AML-193 (cell line): ENCODE data around the gene COL23A1.

Source experiments
- DNase-seq, 2 experiments: peaks; one replicate each; lab custom pipeline; 2025; lab: John Stamatoyannopoulos, UW

Gene COL23A1

DNA sequence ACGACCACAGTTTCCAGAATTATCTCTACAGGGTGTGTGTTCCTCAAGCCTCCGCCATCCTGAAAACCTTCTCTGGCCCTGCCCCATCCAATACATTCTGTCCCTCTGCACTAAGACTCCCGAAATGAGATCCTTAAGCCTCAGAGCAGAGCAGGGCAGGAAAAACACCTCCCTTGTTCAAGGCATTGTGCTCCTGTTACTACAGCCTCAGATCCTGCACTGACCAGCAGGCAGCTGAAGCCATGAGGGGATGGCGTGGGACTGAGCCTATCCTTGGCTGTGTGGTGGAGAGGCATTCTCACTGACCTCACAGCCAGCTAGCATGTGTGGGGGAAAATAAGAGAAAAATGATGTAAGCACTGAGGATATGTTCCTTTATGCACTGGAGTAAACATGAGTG lies 250.9 kb downstream of the COL23A1 start:
- DNase-seq: no peak

GRCh38 chr5:178338750-178339144 lies 251.4 kb downstream of the COL23A1 start:
- no peak for DNase-seq

- DNase-seq: no peak
Observed at GRCh38 chr5:178338126-178338749, 252.0 kb downstream of the COL23A1 start.

DNA sequence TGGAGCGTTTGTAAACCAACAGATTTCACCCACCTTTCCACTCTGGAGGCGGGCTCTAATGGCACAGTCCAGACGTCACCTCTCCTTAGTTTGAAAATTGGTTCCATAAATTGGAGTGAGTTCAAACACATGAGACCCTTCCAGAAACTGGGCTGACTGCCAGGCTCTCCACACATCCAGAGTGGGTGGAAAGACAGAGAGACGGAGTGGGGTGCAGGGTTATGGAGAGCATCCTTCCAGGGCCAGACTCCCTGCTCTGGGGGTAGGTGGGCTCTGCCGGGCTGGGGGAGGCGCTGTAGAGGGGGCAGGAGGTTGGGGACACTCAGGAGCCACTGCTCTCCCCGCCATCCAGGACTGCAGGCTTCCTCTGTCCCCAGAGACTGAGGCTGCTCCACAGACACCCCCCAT lies 252.9 kb downstream of the COL23A1 start:
- no peak for DNase-seq

DNA sequence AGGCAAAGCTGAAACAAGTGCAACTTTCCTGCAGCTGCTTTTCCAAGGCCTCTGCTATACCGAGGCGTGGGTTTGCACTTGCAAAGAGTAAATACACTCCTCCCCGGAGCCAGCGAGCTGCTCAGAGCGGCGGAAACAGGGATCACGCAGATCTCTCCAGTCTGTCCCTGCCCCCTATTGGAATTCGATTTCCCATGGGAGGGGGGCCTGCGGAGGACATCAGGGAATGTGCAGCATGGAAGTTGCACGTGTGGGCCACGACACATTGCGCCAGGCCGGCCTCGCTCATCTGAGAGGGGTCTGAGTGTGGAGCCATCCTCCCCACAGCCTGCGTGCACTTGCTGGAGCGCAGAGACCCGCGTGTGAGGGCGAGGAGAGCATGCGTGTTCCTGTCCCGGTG lies 253.3 kb downstream of the COL23A1 start:
- no peak for DNase-seq

DNA sequence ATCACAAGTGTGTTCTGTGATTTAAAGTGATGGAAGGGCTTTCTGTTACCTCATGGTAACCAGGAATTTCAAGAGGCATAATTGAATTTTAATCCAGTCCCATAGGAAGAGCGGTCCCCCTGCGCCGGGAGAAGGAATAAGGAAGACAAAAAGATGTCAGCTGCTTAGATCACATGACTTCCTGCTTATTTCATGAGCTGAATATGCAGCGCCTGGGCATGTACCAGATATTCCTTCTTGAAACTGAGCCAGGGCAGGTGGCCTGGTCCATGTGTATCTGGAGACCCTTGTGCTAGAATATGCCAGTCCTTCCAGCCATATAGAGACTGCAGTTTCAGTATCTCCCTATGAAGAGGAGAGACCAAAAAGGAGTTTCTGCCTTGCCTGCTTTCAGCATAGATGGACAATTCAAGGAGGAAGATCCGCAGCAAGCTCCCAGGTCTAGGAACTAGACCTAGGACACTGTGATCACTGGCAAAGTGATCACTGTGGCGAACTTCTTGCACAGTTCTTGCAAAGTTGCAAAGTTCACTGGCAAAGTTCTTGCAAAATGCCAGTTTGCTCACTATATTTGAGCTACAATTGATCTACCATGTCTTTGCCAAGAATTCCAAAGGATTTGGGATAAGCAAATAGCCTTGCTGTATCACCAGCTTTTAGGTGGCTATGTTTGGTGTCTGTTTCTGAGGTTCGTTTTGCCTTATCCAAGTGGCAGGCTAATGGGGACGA lies 254.7 kb downstream of the COL23A1 start:
- no peak for DNase-seq

- no peak for DNase-seq
Observed at GRCh38 chr5:178334861-178335260, 255.3 kb downstream of the COL23A1 start.

DNA sequence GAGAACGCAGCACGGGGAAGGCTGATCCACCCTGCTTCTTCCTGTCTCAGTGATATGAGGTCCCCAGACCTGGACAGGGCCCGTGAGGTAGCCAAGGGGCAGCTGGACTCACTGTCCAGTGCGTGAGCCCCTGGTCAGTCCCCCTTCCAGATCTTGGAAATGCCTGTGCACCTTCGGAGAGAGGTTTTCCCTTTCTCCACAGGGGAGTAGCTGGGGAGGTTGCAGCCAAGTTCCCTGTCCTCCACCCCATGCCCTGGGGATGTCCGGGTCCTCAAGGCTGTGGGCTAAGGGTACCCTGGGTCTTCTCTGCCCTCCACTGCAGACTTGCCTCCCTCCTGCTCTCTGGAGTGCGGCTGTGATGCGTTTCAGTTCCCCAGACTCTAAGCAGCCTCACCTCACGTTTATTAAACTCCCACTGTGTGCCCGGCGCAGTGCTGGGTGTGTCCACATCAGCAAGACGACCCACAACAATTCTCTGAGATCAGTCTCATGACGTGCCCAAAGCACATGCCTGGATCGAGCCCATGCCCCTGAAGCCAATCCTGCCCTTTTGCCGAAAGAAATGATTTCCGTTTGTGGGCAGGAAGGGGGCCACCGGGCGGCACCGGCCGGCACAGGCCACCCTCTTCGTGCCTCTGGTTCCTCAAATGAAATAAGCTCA lies 256.2 kb downstream of the COL23A1 start:
- DNase-seq: no peak

GRCh38 chr5:178332210-178332641 lies 258.0 kb downstream of the COL23A1 start:
- no peak for DNase-seq

DNA sequence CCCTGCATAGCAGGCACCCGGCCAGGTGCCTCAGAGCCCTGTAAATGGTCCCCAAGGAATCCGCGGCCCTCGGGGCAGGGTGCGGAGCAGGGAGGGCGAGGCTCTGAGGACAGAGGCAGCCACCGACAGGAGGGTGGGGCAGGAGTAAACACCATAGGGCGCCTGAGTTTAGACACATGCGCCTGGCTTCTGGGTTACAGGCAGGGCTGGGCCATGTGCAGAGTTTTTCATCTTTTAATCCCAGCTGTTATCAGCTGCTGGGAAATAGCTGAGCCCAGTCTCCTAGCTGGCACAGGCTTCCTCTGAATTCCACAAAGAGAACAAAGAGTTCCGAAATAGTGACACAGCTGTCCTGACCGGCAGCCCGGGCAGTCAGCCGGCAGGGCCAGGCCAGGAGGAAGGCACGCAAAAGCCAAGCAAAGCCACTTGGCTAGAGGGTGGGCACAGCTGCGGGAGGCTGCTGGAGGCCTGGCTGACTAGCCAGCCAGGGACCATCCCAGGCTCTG lies 258.6 kb downstream of the COL23A1 start:
- DNase-seq: no peak

DNA sequence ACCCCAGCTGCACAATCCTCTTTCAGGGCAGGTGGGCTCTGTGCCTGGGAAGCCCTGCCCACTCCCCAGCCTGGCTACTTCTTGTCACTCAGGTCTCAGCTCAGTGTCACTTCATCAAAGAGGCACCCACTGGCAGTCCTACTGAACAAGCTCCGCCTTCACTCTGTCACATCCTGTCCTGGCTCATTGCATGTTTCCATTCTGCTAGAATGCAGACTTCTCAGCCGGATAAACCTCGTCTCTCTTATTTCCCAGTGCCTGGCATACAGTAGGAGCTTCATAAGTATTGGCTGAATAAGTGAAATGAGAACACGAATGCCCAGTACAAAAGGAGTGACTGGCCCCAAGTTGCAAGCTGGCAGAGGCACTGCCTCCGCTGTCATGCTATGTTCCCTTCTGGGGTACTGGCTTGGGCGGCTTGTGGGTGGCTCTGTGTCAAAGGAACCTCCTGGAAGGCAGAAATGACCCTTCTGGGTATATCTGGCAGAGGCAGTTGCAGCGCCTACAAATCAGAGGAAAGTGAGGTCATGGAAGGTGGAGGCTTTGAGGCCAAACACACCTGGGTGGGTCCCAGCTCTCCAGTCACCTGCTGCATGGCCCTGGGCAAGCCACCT lies 259.3 kb downstream of the COL23A1 start:
- peak in 1 of 2 experiments; percentile 14 for DNase-seq

GRCh38 chr5:178328826-178329730 lies 261.1 kb downstream of the COL23A1 start:
- DNase-seq: no peak

DNA sequence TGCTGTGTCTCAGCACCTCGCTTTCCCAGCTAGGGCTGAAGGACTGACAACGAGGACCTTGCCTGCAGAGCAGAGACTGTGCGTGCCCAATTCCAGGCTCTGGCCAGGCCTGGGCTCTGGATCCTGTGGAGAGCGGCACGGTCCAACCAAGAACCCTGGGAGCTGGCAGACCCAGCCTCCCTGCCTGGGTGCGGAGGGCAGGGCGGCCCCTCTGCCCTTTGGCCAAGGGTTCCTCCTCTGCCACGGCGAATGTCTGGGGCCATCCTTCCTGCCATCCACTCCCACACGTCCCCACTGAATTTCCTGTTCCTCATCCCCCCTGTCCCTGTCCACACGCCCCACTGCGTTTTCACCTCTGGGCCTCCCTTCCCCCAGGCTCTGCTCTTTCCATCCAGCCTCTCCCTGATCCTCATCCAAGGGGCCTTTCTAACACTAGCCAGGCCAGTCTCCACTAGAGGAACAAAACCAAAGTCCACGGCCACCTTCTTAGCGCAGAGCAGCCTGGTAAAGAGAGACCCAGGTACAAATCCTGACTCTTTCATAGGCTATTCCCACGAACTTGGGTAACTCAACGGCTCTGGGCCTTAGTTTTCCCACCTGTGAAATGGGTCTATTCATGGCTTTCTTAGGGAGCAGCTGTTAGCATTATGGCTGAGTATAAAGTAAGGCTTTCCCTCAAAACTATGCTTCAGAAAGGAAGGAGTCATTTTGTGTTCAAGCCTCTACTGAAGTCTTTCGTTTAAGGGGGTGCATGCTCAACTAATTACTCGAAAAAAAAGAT lies 262.1 kb downstream of the COL23A1 start:
- DNase-seq: no peak

DNA sequence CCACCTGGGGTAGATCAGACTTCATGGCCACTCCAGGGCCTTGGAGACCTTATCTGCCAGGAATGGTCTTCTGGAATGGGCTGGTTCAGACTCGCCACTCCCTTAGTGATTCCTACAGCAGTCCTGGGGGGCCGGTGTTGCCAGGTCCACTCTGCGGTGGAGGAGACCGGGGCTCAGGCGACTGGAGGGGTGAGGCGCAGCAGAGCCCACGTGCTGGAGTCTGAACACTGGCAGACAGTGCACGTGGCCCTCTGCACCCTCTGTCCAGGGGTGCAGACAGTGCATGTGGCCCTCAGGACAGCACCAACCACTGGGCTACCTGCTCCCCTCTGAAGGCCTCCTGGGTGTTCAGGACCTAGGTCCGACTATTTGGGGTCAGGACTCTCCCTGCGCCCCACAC lies 262.7 kb downstream of the COL23A1 start:
- DNase-seq: no peak

GRCh38 chr5:178326374-178326715 lies 263.8 kb downstream of the COL23A1 start:
- no peak for DNase-seq

DNA sequence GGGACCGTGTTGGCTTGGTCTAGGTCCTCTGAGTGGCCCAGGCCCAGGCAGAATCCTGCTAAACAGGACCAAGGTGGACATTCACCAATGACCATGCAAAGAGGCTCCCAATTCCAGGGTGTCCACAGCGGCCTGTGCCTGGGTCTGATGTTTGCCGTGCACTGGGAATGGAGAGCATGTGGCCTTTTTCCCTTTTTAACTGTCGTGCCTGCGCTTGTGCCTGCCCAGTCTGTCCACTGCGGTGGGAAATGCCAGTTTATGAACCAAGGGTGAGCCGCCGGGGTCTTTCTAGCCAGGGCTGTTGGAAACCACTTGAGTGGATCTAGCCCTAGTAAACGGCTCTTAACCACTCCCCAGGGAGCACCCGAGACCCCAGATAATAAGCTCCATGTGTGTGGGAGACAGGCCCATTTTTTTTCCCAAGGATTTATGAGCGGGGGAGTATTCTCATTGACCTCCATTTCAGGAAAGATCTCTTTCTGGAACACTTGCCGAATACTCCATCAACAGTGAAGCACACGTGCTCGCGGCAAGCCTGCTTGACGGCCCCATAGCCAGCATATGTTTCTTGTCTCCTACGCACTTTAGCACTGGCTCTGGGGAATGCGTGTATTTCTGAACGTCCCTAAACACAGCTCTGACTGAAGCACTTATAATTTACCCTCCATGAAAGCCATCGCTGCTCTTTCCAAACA lies 264.4 kb downstream of the COL23A1 start:
- no peak for DNase-seq

DNA sequence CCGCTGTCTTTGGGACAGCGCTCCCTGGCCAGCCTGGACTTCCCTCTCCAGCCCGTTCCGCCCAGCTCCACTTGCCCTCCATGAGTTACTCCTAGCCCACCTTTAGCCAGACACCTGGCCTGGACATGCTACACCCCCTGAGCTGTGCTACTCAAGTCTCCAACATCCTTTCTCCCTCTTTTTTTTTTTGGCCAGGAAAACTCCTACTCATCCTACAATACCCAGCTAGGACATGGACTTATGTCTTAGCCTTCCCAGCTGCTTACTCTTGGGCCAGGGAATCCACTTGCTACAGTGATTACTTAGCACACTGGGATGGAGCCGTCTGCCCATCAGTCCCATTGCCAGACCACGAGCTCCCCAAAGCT lies 264.9 kb downstream of the COL23A1 start:
- DNase-seq: no peak

DNA sequence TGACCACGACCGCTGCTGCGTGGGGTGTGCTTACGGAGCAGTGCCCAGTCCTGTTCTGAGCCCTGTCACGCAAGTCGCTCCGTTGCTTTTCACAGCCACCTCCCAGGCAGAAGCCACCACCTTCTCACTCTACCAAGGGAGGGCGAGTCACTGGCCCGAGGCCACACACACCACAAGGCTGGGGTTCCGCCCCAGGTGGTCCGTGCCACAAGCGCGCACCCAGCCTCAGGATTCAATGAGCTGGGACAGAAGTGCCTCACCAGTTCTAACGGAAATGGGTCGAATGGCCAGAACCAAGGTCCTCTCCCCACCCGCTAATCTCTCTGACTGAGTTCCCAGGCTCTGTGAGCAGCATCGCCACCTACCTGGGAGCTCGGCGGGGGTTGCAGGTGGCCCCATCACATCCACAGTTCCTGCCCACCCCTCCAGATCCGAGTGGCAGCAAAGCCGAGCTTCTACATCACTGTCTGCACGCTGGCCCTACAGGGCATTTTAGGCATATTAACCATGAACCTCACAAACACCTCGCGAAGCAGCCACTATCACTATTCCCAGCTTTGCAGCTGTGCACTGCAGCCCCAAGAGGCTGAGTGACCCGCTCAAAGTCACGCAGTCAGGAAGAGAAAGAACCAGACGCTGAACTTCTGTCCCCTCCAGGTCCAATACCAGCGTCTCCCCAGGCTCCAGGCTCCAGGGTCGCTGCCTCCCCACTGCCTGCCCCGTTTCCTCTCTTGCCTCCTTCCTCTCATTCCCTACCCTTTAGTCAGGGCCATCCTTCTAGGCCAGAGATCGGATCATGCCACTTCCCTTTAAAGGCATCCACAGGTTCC lies 265.5 kb downstream of the COL23A1 start:
- DNase-seq: no peak

- DNase-seq: no peak
Observed at GRCh38 chr5:178323961-178324360, 266.2 kb downstream of the COL23A1 start.

DNA sequence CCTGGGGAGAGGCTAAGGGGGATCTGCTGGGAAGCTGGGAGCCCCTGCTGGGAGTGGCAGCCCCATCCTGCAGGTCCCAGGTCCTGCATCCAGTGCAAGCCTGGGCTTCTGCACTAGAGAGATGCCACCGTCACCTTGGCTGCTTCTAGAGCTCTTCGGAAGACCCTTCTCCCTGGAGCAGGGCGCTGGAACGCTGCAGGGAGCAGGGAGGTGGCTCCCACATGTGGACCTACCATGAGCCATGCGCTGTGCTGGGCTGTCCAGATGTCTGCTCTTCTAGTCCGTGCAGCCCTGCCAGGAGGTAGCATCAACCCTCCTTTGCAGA lies 266.7 kb downstream of the COL23A1 start:
- DNase-seq: no peak
